Peyer's patch (tissue), 4 donors: ENCODE results near the gene DHRS7B.

Experiments used
- CTCF ChIP-seq, 6 experiments: fragments of 450-650 bp in 4 of 6; fragments of 200-600 bp in 2 of 6; sonication (generic) in 1 of 6; IDR thresholded peaks; one replicate each; pipeline ENCODE4 v1.5.1; 2017 to 2019; ENCODE audit warnings: antibody characterized with exemption in 6 of 6, mild to moderate bottlenecking in 3 of 6, moderate library complexity in 1 of 6
- POLR2A ChIP-seq, 2 donors: fragments of 450-650 bp; IDR thresholded peaks; one replicate each; pipeline ENCODE4 v1.5.1; 2017; ENCODE audit warnings: antibody characterized with exemption in 2 of 2, mild to moderate bottlenecking in 2 of 2, moderate library complexity in 2 of 2

GRCh38 chr17:21217346-21217745 lies 90.6 kb downstream of the DHRS7B start:
- TF ChIP-seq POLR2A (IDR thresholded peaks at IDR 0.05) (no peak), CTCF (IDR thresholded peaks at IDR 0.05) (no peak)
